KBM-7 (cell line): ENCODE data around the gene KHDRBS1.
"Not testable (repeated sequence)": the region's sequence is repeated elsewhere in the genome, so short reads cannot be mapped to it uniquely, and the experiment has no call there.

ENCODE experiments used
- DNase-seq: peaks from one replicate; pipeline ENCODE4 v3.0.0-alpha.2; 2015
- in situ Hi-C: fragments of 300-500 bp; cut with MboI; formaldehyde crosslinking; loops from 2 replicates; pipeline ENCODE4 v1.14.3; 2020; ENCODE audit warnings: low sequenced_read_pairs, low pct_unique_long_range_greater_than_20kb, mixed read lengths

KHDRBS1 gene

DNA sequence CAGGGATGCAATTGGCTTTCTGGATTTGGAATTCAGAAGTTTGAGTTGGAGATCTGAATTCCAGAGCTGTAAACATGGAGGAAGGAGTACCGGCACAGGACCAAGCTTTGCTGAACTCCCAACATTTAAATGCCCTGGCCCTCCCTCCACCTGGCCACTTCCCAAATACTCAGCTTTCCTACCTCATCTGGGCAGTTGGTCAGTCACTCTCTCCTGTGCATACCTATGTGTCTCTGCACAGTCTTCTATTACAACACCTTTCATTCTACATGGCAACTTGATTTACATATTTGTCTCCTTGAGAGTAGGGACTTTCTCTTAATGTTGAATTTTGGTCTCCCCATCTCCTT lies 6.1 kb upstream of the KHDRBS1 start:
- DNase-seq = no peak
- in situ Hi-C loops = no loop called here

DNA sequence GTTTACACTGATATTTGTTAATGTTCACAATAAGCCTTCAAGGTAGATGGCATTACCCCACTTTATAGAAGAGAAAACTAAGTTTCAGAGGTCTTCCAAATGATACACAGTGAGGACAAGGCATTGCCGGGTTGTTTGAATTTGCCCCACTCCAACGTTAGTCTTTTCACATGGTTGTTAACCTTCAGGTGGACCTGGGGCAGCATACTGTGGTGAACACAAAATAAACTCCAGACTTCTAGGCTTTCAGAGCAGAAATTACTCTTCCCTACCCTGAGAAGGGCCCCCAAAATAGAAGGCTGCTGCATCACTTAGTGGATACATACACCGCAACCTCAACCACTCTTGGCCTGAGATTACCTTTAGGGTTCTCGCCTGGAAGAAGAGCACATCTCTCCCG lies 3.4 kb upstream of the KHDRBS1 start:
- DNase-seq = no peak
- in situ Hi-C loops = no loop called here

DNA sequence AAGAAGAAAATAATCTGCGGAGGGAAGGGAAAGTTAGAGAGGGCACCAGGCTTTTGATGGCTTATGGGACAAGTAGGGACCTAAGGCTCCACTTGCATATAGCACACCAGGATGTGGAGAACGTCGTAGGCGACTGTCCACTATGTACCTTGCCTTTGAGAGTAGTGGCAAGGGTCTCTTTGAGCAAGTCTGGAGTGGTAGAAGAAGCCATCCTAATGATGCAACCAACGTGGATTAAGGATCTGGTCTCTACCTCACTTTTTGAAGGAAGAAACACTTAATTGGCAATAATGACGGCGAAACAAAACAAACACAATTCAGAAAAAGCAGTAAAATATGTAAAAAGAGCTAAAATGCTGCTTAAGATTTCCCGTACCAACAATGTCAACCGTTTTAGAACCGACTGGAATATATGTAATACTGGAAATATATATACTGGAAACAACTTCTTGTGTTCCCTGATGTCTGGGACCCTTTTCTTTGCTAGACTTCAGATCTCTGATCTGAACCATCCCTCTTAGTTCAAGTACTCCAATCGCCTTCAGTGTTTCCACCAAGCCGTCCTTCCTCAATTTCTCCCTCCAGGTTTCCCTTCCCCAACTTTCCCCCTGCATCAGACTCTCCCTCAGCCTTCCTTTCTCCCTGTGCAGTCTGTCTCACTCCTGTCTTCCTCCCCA lies 821 bp upstream of the KHDRBS1 start:
- in situ Hi-C loops = no loop called here
- no peak for DNase-seq

DNA sequence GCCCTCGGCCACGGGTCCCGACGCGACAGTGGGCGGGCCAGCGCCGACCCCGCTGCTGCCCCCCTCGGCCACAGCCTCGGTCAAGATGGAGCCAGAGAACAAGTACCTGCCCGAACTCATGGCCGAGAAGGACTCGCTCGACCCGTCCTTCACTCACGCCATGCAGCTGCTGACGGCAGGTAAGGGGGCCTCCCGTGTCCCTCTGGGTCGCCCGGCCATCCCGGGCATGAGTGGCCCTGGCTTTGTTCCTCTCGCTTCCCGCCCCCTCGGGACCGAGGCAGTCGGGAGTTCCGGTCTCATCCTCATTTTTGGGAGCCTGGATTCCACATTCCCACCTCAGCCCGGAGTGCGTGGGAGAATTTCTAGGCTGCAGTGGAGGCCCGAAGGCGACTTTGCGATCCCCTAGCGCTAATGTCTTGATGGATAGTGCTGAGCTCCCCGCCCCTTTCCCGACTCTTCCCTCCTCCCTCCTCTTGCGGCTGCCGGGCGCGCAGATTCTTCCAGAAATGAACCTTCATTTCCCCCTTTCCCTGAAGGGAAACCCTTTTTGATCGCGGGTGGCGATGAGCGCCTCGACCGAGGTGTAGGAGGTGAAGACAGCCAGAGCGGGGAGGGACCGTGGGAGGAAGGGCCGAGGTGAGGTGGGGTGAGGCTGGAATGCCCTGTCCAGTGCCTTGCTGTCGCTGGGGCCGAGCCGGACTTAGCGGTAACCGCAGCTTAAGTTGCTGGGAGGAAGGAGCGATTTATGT lies 705 bp downstream of the KHDRBS1 start:
- in situ Hi-C loops = no loop called here
- peak; percentile 64 for DNase-seq

DNA sequence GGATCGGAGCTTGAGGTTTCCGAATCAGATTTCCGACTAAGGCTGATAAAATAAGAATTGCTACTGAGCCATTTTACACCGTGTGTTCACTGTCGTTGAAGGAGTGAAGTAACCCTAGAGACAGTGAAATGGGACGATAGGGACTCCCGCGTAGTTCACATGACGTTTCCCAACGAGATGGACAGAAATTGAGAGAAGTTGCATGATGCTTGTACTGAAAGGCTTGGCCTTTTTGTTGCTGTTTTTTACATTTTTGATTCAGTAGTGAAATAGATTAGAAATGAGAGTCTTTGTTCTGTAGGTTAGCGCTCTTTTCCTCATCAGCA lies 1.2 kb downstream of the KHDRBS1 start:
- no peak for DNase-seq
- in situ Hi-C loops = no loop called here

DNA sequence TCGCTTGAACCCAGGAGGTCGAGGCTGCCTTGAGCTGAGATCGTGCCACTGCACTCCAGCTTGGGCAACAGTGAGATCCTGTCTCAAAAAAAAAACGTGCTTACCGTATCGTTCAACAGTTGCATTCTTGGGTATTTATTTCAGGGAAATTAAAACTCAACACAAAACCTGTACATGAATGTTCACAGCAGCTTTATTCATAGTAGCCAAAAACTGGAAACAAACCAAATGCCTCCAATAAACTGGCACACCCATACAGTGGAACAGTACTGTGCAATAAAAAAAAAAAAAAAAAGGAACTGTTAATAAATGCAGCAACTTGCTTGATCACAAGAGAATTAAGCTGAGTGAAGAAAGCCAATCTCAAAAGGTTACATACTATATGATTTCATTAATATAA lies 6.7 kb downstream of the KHDRBS1 start:
- in situ Hi-C loops = no loop called here
- no peak for DNase-seq

DNA sequence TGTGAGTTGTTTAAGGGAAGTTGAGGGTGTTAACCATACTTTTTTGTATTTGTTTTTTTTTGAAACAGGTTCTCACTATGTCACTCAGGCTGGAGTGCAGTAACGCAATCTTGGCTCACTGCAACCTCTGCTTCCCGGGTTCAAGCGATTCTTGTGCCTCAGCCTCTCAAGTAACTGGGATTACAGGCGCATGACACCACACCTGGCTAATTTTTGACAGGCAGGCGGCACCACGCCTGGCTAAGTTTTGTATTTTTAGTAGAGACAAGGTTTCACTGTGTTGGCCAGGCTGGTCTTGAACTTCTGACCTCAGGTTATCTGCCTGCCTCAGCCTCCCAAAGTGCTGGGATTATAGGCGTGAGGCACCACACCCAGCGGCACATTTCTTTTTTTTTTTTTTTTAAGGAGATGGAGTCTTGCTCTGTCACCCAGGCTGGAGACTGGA lies 7.9 kb downstream of the KHDRBS1 start:
- DNase-seq, in situ Hi-C loops: not testable (repeated sequence)

DNA sequence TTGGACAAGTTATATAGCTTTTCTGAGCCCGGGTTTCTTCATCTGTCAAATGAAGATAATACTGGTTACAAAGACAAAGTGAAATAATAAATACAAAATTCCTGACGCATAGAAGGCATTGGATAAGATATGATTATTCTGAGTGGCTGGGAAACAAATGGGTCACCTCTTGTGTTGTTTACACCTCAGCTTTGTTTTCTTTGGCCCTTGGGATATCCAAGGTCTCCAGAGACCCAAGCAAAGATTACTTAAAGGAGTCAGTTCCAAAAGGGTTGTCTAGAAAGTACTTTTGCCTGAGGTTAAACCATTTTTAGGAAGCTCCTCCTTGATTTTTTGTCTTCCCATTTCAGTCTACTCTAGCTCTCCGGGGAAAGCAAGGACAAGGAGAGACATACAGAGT lies 9.7 kb downstream of the KHDRBS1 start:
- in situ Hi-C loops = no loop called here

DNA sequence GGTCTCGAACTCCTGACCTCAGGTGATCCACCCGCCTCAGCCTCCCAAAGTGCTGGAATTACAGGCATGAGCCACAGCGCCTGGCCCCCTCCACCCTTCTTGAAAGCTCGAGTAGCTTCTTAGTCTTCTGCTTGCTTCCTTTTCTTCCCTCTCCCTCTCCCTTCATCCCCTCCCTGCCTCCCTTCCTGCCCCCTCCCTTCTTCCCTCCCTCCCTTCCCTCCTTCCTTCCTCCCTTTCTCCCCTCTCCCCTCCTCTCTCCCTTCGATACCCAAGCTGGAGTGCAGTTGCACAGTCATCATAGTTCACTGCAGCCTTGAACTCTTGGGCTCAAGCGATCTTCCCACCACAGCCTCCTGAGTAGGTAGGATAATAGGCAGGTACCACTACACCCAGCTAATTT lies 11.8 kb downstream of the KHDRBS1 start:
- no peak for DNase-seq
- in situ Hi-C loops = no loop called here

More for the DNA sequence above, 9.7 kb downstream of the KHDRBS1 start:
- no peak for DNase-seq

DNA sequence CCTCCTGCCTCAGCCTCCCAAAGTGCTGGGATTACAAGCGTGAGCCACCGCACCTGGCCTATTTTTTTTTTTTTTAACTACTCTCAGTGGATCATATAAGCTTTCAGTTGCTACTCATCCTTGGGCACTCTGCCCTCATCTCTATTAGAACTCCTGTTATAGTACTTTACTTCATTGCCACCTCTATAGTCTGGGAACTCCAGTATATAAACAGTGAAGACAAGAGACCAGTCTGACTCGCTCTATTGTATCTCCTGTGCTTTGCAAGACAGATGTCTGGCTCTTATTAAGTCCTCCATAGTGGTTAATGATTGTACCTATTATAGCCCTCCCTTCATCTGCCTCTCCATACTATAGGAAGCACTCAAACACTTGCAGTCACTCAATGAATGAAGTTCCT lies 15.1 kb downstream of the KHDRBS1 start:
- in situ Hi-C loops = no loop called here
- no peak for DNase-seq

DNA sequence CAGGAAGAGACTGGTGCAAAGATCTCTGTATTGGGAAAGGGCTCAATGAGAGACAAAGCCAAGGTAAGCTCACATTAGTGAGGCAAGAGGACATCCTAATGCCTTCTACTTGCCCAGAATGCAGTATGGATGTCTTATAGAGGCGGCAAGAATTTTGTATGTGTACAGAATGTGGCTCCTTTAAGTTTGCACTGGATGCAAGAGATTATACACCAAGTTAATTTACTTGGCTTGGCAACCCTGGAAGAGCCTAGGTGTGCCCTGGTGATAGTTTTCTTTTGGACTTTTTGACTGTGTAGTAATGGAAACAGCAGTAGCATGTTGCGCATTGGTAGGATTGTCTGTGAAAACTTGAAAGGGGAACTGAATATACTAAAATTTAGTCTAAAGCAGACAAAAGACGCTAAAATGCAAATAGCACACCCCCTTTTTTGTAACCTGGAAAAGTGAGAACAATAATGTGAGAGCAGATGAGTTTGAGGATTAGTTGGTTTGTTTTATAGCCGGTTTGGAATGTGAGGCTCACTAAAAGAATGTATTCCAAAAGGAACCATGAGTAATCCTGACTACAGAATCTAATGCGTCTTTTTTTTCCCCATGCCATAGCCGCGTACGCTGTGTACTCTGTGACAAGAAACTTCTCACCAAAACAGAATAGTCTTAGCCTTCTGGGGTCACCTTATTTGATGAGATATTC lies 18.1 kb downstream of the KHDRBS1 start:
- no peak for DNase-seq
- in situ Hi-C loops = no loop called here

DNA sequence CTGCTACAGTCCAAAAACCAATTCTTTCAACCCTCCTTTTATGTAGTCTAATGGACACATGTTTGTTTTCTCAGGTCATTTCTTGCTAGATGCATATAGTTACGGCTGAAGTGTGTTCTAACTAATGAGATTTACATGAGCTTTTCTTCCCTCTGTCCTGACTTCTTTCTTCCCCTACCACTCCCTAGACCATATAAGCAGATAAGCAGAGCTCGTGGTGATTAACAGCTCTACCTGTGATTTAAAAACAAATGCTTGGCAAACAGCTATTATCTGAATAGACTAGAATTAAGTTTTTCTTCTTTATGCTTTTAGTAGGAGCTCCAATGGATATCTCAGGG lies 18.6 kb downstream of the KHDRBS1 start:
- no peak for DNase-seq

DNA sequence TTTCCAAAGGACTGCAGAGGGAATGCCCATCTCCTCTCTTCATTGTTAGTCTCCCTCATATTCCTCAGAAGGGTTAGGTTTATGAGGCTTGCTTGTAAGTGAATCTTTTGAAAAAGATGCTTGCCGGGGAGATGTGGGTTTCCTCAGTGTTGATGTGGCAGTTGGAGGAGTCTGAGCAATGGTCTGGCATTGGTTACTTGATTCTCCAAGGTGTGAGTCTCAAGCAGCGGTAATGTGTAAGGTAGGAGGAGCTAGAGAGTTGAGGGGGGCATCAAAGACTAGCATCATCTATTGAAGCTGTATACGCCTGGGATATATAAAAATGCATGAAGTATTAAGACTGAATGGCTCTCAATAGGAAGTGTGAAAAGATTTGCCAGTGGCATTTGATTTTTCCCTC lies 21.5 kb downstream of the KHDRBS1 start:
- no peak for DNase-seq
- in situ Hi-C loops = no loop called here

More for the DNA sequence above, 18.6 kb downstream of the KHDRBS1 start:
- in situ Hi-C loops = no loop called here

DNA sequence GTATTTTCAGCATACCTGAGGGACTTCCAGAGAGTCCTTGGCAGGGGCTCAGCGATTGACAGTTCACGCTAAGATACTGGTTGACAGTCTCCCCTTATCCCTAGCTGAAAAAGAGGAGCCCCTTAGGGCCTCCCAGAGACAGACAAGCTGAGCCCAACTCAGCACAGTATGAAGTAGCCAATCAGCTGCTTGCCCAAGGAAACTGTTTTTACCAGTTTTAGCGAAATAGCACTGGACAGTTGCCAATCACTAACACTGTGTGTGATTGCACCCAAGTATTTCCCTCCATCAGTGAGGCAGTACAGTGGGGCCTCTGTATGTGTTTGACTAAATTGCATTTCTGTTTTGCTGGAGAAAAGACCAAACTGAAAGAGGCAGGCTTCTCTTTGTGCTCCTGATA lies 27.0 kb downstream of the KHDRBS1 start:
- in situ Hi-C loops = no loop called here
- no peak for DNase-seq

DNA sequence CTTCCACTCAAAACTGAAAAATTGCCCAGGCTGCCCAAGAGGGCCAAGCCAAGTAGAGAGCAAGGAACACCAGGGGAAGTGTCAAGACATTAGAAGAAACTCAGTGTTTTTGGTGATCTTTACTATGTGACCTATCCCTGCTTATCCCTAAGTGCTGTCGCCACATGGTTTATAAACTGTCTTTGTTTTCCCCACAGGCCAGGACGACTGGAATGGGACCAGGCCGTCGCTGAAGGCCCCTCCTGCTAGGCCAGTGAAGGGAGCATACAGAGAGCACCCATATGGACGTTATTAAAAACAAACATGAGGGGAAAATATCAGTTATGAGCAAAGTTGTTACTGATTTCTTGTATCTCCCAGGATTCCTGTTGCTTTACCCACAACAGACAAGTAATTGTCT lies 28.7 kb downstream of the KHDRBS1 start:
- DNase-seq = no peak
- in situ Hi-C loops = no loop called here

DNA sequence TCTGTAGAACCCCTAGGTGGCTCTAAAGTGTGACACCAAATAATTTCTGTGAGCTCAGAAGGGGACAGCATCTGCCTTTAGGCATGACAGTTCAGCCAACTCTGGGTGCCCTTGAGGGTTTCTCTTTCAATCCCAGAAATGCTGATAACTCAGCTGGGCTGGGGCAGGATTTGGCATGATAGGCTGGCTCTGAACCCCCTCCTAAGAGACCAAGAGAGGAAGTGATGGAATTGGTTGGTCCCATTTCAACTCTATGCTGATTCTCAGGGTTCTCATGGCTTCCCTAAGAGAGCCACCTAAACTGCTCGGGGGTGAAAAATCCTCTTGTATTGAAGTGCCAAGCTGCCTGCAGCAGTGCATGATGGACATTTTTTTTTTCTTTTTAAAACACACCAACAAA lies 30.6 kb downstream of the KHDRBS1 start:
- in situ Hi-C loops = no loop called here

DNA sequence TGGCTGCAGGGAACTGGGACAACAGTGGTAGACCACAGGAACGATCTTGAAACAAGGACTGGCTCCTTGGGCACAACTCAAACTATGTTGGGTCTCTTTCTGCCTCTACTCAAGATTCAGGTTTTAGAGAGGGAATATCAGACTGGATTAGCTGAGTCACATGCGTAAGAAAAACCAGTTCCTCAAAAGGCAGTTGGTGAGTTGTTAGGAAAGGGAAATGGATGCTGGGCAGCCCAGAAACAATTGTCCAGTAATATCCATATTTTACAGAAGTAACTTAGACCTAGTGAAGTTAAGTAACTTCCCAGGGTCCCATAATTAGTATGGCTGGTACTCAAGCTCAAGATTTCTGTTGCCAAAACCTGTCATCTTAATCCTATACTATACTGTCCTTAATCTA lies 32.1 kb downstream of the KHDRBS1 start:
- DNase-seq = peak; percentile 41
- in situ Hi-C loops = no loop called here

More for the DNA sequence above, 30.6 kb downstream of the KHDRBS1 start:
- no peak for DNase-seq

DNA sequence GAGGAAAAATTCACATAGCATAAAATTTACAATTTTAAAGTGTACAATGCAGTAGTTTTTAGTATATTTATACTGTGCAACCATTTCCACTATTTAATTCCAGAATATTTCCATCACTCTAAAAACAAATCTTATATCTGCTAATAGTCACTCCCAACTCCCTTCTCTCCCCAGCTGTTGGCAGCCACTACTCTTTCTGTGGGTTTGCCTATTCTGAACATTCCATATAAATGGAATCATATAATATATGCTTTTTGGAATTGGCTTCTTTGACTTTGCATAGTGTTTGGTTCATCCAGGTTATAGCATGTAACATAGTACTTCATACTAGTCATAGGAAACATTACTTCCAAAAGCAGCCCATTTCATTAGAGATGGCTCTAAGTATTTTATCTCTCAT lies 34.0 kb downstream of the KHDRBS1 start:
- DNase-seq = no peak
- in situ Hi-C loops = no loop called here

DNA sequence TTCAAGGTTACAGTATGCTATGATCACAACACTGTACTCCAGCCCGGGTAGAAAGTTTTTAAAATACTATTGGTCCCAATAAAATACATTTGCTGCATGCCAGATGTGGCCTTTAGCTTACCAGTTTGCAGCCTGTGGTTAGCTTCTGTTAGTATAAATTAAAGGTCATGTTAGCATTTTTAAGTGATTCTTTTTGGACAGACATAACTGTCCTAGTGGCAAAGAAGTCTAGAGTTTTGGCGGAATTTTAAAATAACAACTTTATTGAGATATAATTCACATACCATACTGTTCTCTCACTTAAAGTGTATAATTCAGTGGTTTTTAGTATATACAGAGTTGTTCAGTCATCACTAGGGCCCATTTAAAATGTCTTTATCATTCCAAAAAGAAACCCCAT lies 34.8 kb downstream of the KHDRBS1 start:
- in situ Hi-C loops = no loop called here
- DNase-seq = no peak

DNA sequence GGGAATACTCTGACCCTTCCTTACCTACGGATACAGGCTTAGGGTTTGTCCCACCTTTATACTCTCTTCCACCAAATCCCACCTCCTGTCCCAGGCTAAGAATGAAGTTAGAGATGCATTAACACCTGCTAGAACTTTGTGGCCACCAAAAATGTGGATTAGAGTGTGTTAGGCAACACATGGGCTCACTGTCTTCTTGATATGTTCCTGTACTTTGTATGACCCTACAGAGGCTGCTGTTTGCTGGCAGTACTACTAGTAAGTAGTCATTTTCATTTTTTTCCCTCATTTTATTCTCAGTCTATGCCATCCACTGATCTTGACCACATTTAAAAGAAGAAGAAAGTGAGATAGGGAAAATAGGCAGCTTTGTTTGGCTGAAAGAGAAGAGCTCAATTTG lies 38.0 kb downstream of the KHDRBS1 start:
- in situ Hi-C loops = no loop called here
- DNase-seq = no peak

DNA sequence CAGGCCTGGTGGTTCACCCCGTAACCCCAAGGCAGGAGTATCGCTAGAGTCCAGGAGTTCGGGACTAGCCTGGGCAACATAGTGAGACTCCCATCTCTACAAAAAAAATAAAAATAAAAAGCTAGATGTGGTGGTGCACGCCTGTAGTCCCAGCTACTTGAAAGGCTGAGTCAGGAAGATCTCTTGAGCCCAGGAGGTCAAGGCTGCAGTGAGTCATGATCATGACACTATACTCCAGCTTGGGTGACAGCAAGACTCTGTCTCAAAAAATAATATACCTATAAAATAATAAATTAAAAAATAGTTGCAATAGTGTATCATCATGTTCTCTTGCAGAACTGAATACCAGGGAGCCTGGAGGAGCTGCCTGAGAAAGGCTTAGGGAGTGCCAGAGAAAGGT lies 39.2 kb downstream of the KHDRBS1 start:
- DNase-seq = no peak
- in situ Hi-C loops = no loop called here
